Hepatocyte (in vitro differentiated cells): Measurements from ENCODE around the gene COL4A2. TPM values are rescaled to one million over a fixed set of nuclear protein-coding genes. Genes with fewer than 3 reads are reported as not detected.

Source experiments
- DNase-seq: peaks from one replicate; pipeline ENCODE4 v3.0.0-alpha.2; 2016; ENCODE audit warnings: low spot score
- H2AFZ ChIP-seq: fragments of 200-600 bp; sonication (generic); 2 replicates; pipeline ENCODE4 v1.6.0; 2016; ENCODE audit warnings: antibody characterized with exemption, mild to moderate bottlenecking
- H3K27ac ChIP-seq: fragments of 200-600 bp; sonication (generic); 2 replicates; pipeline ENCODE4 v1.5.1; 2016; ENCODE audit warnings: mild to moderate bottlenecking
- H3K27me3 ChIP-seq: fragments of 200-600 bp; sonication (generic); 2 replicates; pipeline ENCODE4 v1.6.1; 2016
- H3K36me3 ChIP-seq: fragments of 200-600 bp; sonication (generic); replicated peaks from 2 replicates; pipeline ENCODE4 v1.5.1; 2016; ENCODE audit warnings: low read depth; ENCODE audit not compliant: insufficient read depth
- H3K4me1 ChIP-seq: fragments of 200-600 bp; sonication (generic); 2 replicates; pipeline ENCODE4 v1.5.1; 2016; ENCODE audit warnings: mild to moderate bottlenecking, moderate library complexity; ENCODE audit not compliant: insufficient read depth
- H3K4me2 ChIP-seq: fragments of 200-600 bp; sonication (generic); 2 replicates; pipeline ENCODE4 v1.6.0; 2016
- H3K4me3 ChIP-seq: fragments of 200-600 bp; sonication (generic); 2 replicates; pipeline ENCODE4 v1.5.1; 2016; ENCODE audit warnings: mild to moderate bottlenecking
- H3K79me2 ChIP-seq: fragments of 200-600 bp; sonication (generic); 2 replicates; pipeline ENCODE4 v1.6.0; 2017; ENCODE audit warnings: mild to moderate bottlenecking
- H3K9me2 ChIP-seq: fragments of 200-600 bp; sonication (generic); replicated peaks from 2 replicates; pipeline ENCODE4 v1.6.0; 2017; ENCODE audit warnings: mild to moderate bottlenecking; ENCODE audit not compliant: insufficient read depth
- H3K9me3 ChIP-seq: fragments of 200-600 bp; sonication (generic); 2 replicates; pipeline ENCODE4 v1.5.1; 2016; ENCODE audit warnings: low read depth, mild to moderate bottlenecking
- H4K20me1 ChIP-seq: fragments of 200-600 bp; sonication (generic); 2 replicates; pipeline ENCODE4 v1.6.0; 2016; ENCODE audit warnings: mild to moderate bottlenecking; ENCODE audit not compliant: insufficient read depth, poor library complexity, severe bottlenecking
- EZH2 ChIP-seq: fragments of 200-600 bp; sonication (generic); IDR thresholded peaks from 2 replicates; pipeline ENCODE4 v1.6.1; 2016; ENCODE audit warnings: antibody characterized with exemption, mild to moderate bottlenecking, borderline replicate concordance
- EZH2phosphoT487 ChIP-seq: fragments of 200-600 bp; sonication (generic); IDR thresholded peaks from one replicate; pipeline ENCODE4 v1.6.1; 2018; ENCODE audit warnings: antibody characterized with exemption, mild to moderate bottlenecking, low read depth, moderate library complexity; ENCODE audit not compliant: unreplicated experiment, severe bottlenecking
- WGBS: methylation state at CpG from one replicate; pipeline ENCODE4 v1.1.6; 2016; ENCODE audit warnings: low lambda C conversion rate; ENCODE audit errors: missing lambda C conversion rate; 5-methylcytosine and 5-hydroxymethylcytosine counted together
- polyA plus RNA-seq: library from polyadenylated mRNA; unstranded; fragments of >200 nt; fragmentation: Nextera tagmentation; extraction: Ambion mirVana; gene quantifications from 2 replicates; pipeline ENCODE4 v1.2.1, GENCODE V29; 2016
- total RNA-seq: library from RNA; depleted of rRNA; stranded (reverse); fragments of >200 nt; gene quantifications from 2 replicates; pipeline ENCODE4 v1.2.3, GENCODE V29; 2014
- TF ChIP-seq, protein P1 (sequence below): fragments of 200-600 bp; sonication (generic); IDR thresholded peaks from 2 replicates; pipeline ENCODE4 v1.5.1; 2016; ENCODE audit warnings: antibody characterized with exemption, mild to moderate bottlenecking; ENCODE audit not compliant: poor library complexity

The COL4A2 gene
- total and polyA plus RNA-seq, 2 experiments from 2014 or later: 171 to 221 TPM

DNA sequence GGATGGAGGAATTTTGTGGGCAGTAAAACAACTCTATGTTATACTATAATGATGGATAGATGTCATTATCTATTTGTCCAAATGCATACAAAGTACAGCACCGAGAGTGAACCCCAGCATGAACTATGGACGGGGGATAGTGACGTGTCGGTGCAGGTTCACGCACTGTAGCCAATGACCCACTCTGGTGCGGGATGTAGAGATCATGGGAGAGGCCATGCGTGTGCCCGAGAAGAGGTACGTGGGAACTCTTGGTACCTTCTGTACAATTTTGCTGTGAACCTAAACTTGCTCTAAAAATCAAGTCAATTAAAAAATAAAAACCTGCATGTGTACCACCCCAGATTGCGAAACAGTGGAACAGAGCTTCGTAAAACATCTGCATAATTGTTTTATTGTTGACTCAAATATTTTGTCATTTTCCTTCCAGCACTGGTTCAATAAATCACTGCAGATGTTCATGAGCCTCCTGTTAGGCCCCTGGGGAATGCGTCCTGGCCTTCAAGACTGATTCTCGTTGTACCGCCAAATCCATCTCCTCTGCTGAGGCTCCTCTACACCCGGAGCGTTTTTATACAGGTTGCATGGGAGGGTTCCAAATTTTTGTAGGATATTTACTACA, 31.0 kb upstream of the COL4A2 start:
- Histone ChIP-seq H3K27ac (no peak overlapping the region), H3K27me3 (no peaks in the 10 kb centered on the region), H4K20me1 (no peaks in the 10 kb centered on the region), H3K36me3 (no peaks in the 10 kb centered on the region), H3K9me3 (no peaks in the 10 kb centered on the region), H3K9me2 (no peaks in the 10 kb centered on the region), H2AFZ (no peak overlapping the region), H3K4me3 (no peak overlapping the region), H3K4me2 (no peak overlapping the region), H3K79me2 (peaks cover 39% of the 10 kb centered on the region), H3K4me1 (no peaks in the 10 kb centered on the region)
- 82% methylated on average over 16 of the region's 16 CpGs for WGBS
- DNase-seq: no peak
- TF ChIP-seq EZH2: no peak
- TF ChIP-seq, protein P1, sequence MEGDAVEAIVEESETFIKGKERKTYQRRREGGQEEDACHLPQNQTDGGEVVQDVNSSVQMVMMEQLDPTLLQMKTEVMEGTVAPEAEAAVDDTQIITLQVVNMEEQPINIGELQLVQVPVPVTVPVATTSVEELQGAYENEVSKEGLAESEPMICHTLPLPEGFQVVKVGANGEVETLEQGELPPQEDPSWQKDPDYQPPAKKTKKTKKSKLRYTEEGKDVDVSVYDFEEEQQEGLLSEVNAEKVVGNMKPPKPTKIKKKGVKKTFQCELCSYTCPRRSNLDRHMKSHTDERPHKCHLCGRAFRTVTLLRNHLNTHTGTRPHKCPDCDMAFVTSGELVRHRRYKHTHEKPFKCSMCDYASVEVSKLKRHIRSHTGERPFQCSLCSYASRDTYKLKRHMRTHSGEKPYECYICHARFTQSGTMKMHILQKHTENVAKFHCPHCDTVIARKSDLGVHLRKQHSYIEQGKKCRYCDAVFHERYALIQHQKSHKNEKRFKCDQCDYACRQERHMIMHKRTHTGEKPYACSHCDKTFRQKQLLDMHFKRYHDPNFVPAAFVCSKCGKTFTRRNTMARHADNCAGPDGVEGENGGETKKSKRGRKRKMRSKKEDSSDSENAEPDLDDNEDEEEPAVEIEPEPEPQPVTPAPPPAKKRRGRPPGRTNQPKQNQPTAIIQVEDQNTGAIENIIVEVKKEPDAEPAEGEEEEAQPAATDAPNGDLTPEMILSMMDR: no peak

DNA sequence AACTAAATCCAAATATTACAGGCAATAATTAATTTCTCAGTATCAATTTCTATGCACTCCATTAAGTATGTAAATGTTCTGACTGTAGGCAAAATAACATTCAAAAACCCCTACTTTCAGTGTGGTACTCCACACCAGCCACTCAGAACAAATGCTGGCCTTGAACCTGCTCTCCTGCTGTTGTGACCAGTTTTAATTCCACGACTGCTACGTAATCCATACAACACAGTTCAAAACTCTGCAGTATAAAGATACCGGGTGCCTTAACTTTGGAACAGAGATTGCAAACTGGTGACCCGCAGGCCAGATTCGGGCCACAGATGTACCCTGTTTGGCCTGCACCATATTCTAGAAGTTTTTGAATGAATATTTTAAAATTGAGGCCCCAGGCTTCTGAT, 30.5 kb upstream of the COL4A2 start:
- Histone ChIP-seq H3K27ac (no peak overlapping the region), H3K9me3 (no peaks in the 10 kb centered on the region), H3K4me1 (no peaks in the 10 kb centered on the region), H2AFZ (no peak overlapping the region), H3K27me3 (no peaks in the 10 kb centered on the region), H3K4me2 (no peak overlapping the region), H4K20me1 (no peaks in the 10 kb centered on the region), H3K4me3 (no peak overlapping the region), H3K36me3 (no peaks in the 10 kb centered on the region), H3K79me2 (peaks cover 38% of the 10 kb centered on the region), H3K9me2 (no peaks in the 10 kb centered on the region)
- TF ChIP-seq EZH2phosphoT487 (no peak), EZH2 (no peak)
- TF ChIP-seq, protein P1: no peak
- no peak for DNase-seq
- WGBS: 94% methylated on average over 5 of the region's 5 CpGs

DNA sequence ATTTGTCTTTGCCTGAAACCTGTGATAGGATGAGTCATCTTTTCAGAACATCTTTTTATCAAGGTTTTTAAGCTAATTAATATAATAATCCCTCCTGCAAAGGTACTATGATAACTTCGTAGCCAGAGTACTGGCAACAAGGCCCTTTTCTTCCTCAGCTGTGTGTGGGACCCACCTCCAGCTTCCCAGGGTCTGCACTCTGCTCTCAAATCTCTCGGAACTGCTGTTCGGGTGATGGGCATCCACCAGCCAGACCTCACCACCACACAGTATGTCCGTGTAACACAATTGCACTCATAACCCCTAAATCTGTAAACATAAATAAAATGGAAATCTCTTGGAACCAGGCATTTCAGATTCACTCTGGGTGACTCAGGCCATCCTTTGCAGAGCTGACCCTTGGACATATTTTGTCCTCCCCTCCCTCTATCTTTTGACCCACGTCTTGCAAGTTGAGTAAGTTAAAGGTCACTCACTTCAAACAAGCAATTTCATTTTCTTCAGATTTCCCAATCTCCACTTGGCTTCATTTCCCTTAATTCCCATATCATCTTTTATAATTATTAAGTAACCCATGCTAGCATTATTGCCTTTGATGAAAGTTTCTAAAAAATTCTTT, 29.6 kb upstream of the COL4A2 start:
- Histone ChIP-seq H2AFZ (no peak overlapping the region), H3K79me2 (peaks cover 38% of the 10 kb centered on the region), H3K9me2 (no peaks in the 10 kb centered on the region), H3K4me3 (no peak overlapping the region), H3K9me3 (no peaks in the 10 kb centered on the region), H3K4me1 (no peaks in the 10 kb centered on the region), H4K20me1 (no peaks in the 10 kb centered on the region), H3K36me3 (no peaks in the 10 kb centered on the region), H3K27ac (no peak overlapping the region), H3K27me3 (no peaks in the 10 kb centered on the region), H3K4me2 (no peak overlapping the region)
- DNase-seq: no peak
- TF ChIP-seq EZH2 (no peak), EZH2phosphoT487 (no peak)
- TF ChIP-seq, protein P1: no peak
- WGBS: 74% methylated on average over 5 of the region's 5 CpGs
